ENCODE measurements around the gene ECI2.
"Not testable (repeated sequence)": the region's sequence is repeated elsewhere in the genome, so short reads cannot be mapped to it uniquely, and the experiment has no call there.

The ECI2 gene

DNA sequence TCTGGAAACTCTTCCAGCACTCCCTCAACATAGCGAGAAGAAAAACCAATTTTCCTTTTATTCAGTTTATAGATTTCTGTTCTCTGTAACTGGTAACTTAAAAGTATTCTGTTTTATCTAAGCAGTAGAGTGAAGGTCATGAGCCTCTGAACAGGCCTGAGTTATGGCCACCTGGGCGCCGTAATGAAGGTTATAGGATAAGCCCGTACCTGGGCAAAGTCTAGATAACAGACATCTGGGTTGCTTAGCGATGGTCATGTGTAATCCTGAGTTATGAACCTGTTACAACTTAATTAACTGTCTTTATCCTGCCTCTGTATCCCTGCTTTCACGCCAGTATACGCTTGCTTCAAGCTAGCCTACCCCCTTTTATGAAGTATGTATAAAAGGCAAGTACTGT is 43.4 kb downstream of the ECI2 start:
- no peaks in the 10 kb centered on the region for H3K27me3 Mint-ChIP-seq (ENCODE audit: low read depth)
- H3K27ac Mint-ChIP-seq = peak overlapping the region in 1 of 3 experiments; percentile 73
- no peaks in the 10 kb centered on the region for H3K9me3 Mint-ChIP-seq
- no peak overlapping the region for H3K4me3 Mint-ChIP-seq
- H3K4me1 Mint-ChIP-seq = no peaks in the 10 kb centered on the region
- no peaks in the 10 kb centered on the region for H3K36me3 Mint-ChIP-seq (ENCODE audit: low read depth)
- TF ChIP-seq, protein P1, sequence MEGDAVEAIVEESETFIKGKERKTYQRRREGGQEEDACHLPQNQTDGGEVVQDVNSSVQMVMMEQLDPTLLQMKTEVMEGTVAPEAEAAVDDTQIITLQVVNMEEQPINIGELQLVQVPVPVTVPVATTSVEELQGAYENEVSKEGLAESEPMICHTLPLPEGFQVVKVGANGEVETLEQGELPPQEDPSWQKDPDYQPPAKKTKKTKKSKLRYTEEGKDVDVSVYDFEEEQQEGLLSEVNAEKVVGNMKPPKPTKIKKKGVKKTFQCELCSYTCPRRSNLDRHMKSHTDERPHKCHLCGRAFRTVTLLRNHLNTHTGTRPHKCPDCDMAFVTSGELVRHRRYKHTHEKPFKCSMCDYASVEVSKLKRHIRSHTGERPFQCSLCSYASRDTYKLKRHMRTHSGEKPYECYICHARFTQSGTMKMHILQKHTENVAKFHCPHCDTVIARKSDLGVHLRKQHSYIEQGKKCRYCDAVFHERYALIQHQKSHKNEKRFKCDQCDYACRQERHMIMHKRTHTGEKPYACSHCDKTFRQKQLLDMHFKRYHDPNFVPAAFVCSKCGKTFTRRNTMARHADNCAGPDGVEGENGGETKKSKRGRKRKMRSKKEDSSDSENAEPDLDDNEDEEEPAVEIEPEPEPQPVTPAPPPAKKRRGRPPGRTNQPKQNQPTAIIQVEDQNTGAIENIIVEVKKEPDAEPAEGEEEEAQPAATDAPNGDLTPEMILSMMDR (IDR thresholded peaks at IDR 0.05; ENCODE audit: unreplicated experiment in 3 of 3) = no peak

DNA sequence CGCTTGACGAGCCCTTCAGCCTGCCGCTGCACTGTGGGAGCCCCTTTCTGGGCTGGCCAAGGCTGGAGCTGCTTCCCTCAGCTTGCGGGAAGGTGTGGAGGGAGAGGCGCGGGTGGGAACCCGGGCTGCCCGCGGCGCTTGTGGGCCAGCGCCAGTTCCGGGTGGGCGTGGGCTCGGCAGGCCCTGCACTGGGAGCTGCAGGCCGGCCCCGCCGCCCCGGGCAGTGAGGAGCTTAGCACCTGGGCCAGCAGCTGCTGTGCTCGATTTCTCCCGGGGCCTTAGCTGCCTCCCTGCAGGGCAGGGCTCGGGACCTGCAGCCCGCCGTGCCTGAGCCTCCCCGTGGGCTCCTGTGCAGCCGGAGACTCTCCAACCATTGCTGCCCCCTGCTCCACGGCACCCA is 45.3 kb downstream of the ECI2 start:
- not testable (repeated sequence) for H3K27ac Mint-ChIP-seq; H3K9me3 Mint-ChIP-seq; H3K36me3 Mint-ChIP-seq (ENCODE audit: low read depth); H3K4me1 Mint-ChIP-seq; H3K27me3 Mint-ChIP-seq (ENCODE audit: low read depth); H3K4me3 Mint-ChIP-seq

DNA sequence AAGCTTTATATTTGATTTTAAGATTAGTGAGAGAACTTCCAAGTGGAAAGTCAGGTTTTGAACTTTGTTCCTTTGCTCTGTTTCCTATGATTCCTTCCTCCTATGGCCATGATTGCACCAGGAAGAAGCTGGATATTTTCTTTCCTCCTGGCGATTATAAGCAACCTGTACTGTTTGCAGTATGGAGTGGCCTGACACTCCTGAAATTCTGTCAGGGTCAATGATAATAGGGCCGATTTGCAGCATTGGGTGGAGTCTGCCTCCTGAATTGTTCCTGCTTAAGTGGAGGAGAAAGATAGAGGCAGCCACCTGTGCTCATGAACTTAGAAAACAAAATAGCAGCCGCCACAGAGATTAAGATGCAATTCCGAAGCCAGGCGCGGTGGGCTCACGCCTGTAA is 46.7 kb downstream of the ECI2 start:
- H3K27me3 Mint-ChIP-seq (ENCODE audit: low read depth) = no peaks in the 10 kb centered on the region
- H3K9me3 Mint-ChIP-seq = no peaks in the 10 kb centered on the region
- H3K36me3 Mint-ChIP-seq (ENCODE audit: low read depth) = no peaks in the 10 kb centered on the region
- TF ChIP-seq, protein P1 (IDR thresholded peaks at IDR 0.05; ENCODE audit: unreplicated experiment in 3 of 3) = no peak
- no peak overlapping the region for H3K4me3 Mint-ChIP-seq
- peaks cover 6% of the 10 kb centered on the region for H3K4me1 Mint-ChIP-seq
- no peak overlapping the region for H3K27ac Mint-ChIP-seq

DNA sequence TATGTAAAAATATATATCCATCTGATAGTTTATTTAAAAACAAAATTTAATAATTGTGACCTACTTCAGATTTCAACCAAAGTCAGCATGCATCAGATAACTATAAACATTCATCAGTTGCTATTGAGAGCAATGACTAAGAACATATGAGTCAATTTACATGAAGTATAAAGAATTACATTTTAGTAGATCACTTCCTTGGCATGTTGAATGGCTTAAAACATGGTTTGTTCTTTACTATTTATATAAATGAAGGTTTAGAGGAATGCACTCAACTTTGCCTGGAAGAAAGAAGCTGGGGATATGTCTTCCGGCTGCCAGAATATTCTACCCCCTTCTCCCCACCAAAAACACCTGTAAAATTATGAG is 50.1 kb downstream of the ECI2 start:
- peak overlapping the region in 1 of 3 experiments; percentile 49 for H3K27ac Mint-ChIP-seq
- H3K9me3 Mint-ChIP-seq = no peaks in the 10 kb centered on the region
- peaks cover 6% of the 10 kb centered on the region for H3K4me1 Mint-ChIP-seq
- TF ChIP-seq, protein P1 (IDR thresholded peaks at IDR 0.05; ENCODE audit: unreplicated experiment in 3 of 3) = no peak
- no peaks in the 10 kb centered on the region for H3K36me3 Mint-ChIP-seq (ENCODE audit: low read depth)
- no peak overlapping the region for H3K4me3 Mint-ChIP-seq
- no peaks in the 10 kb centered on the region for H3K27me3 Mint-ChIP-seq (ENCODE audit: low read depth)

DNA sequence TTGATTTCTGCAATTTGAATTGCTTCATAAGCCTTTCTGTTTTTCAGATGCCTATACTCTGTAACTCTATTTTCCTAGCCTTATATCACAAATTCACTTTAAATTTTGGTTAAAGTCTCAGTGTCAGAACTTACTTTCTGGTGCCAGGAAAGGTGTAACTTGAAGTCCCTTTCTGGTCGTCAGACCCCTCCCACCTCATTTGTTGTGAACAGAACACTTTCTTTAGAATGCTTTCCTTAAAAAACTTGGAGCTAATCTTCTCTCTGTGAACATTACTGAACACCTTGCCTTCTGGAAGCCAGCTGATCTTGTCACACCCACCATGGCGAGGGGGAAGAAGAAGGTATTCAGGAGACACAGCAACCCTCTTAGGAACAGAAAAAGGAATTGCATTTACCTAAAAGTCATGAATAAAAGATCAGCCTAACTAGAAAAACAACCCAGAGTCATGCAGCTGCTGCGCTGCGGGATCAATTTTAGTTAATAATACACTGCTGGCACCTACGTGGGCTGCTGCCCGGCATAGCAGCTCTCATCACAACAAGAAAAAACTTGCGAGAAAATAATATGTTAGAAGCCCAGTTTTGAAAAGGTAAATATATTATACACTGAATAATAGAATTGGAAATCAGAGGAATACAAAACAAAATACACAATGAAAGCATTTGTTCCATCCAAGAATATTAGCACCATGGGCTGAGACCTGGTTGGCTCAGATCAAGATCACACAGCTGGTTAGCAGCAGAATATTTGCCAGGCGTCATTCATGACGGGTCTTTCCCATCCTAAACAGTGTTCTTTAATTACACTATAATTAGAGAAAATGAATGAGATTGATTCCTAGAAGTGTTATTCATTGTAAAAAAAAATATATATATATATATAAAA is 50.7 kb downstream of the ECI2 start:
- no peaks in the 10 kb centered on the region for H3K9me3 Mint-ChIP-seq
- peak overlapping the region; percentile 33 to 54 (median 54) for H3K4me3 Mint-ChIP-seq
- H3K4me1 Mint-ChIP-seq = peaks cover 6% of the 10 kb centered on the region
- H3K27me3 Mint-ChIP-seq (ENCODE audit: low read depth) = no peaks in the 10 kb centered on the region
- peak overlapping the region; percentile 89 to 97 (median 94) for H3K27ac Mint-ChIP-seq
- H3K36me3 Mint-ChIP-seq (ENCODE audit: low read depth) = no peaks in the 10 kb centered on the region
- TF ChIP-seq, protein P1 (IDR thresholded peaks at IDR 0.05; ENCODE audit: unreplicated experiment in 3 of 3) = no peak

DNA sequence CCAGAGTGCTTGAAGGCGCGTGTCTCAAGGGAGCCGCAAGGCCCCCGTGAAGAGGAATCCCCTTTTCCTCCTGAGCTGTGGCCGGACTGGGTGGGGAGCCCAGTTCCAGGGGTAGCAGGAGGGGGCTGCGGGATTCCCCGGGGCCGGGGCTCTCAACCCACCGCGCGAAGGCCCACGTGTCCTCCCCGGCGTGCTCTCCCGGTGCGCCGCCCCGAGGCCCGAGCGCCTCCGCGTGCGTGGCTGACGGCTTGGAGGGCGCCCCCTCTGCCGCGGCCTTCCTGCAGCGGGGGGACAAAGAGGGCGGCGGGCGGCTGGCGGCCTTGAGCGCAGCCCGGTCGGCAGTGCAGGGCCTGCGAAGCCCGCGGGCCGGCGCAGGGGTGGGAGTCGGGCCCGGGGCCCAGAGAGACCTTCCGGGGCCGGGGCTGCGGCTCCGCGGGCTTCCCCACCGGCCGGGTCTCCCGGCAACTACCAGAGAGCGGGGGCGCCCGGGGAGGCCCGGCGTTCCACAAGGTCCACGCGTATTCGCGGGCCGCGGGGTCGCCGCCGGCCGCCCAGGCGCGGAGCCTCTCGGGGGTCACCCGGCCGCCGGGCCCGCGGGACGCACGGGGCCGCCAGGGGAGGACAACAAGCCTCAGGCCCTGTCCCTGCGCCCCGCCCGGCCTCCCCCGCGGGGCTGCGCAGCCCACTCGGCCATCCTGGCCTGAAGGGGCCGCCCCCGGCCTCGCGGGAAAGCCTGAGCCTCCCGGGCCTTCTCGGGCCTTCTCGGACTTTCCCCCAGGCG is 56.5 kb downstream of the ECI2 start, which contains the start of gene FAM217A:
Gene FAM217A (minus strand): TSS at position 447 of the 781 bp plus-strand sequence. CDS start 1,723 bp downstream, outside the sequence.
- TF ChIP-seq, protein P1 (IDR thresholded peaks at IDR 0.05; ENCODE audit: unreplicated experiment in 3 of 3) = no peak

More for the DNA sequence above, 56.5 kb downstream of the ECI2 start, which contains the start of gene FAM217A:
- Mint-ChIP-seq H3K27ac (no peak within 1 kb of the TSS), H3K27me3 (ENCODE audit: low read depth) (peaks cover 6% of the 10 kb centered on the region), H3K9me3 (no peaks in the 10 kb centered on the region), H3K36me3 (ENCODE audit: low read depth) (no peaks in the 10 kb centered on the region), H3K4me3 (no peak within 1 kb of the TSS), H3K4me1 (no peaks in the 10 kb centered on the region)

Measured in nephron (organoid).